ENCODE measurements around the gene CASP2.

DNA sequence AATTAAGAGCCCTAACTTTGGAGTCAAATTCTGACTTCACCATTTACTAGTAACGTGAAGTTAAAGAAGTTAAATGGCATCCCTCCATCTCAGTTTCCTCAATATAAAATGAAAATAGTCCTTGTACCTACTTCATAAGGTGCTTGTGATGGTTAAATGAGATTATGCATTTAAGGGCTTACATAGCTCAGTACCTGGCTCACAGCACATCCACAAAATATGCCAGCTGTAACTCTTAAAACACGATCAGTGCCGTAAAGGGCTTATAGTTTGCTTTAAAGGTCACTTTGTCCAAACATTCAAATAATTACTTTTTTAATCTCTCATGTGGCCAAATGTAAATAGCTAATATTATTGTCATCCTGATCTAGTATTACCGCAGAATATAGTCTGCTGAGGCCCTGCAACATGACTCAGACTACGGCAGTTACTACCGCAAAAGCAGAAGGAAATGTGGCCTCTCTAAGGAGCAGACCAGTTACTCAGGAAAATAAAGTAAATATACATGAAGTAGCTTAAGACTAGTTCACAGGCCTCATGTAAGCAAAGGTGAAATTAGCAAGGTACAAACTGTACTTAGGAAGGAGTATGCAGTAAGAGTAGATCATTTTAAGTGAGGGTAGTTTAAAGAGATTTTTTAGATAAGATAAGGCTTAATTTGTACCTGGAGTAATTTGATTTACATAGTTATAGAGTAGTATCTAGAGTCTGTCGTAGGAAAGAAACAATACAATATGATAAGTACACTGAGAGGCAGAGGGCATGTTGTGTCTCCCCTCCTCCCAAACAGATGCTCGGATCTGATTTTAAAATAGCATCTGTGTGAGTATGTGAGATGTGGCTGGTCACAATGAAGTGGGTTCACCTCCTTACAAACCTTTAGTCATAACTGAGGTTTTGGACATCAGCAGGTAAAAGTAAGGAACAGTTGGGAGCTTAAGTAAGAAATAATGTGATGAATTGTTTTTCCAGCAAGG, 13.1 kb downstream of the CASP2 start:
- TF ChIP-seq, protein P1, sequence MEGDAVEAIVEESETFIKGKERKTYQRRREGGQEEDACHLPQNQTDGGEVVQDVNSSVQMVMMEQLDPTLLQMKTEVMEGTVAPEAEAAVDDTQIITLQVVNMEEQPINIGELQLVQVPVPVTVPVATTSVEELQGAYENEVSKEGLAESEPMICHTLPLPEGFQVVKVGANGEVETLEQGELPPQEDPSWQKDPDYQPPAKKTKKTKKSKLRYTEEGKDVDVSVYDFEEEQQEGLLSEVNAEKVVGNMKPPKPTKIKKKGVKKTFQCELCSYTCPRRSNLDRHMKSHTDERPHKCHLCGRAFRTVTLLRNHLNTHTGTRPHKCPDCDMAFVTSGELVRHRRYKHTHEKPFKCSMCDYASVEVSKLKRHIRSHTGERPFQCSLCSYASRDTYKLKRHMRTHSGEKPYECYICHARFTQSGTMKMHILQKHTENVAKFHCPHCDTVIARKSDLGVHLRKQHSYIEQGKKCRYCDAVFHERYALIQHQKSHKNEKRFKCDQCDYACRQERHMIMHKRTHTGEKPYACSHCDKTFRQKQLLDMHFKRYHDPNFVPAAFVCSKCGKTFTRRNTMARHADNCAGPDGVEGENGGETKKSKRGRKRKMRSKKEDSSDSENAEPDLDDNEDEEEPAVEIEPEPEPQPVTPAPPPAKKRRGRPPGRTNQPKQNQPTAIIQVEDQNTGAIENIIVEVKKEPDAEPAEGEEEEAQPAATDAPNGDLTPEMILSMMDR (conservative IDR thresholded peaks at IDR 0.05), result no peak
- no peak for TF ChIP-seq ZFX (IDR thresholded peaks at IDR 0.05)

Measured in C4-2B (cell line).